CD4-positive, alpha-beta T cell treated with Interleukin-1 beta for 1 hour (primary cell): ENCODE measurements around the gene TPGS1.

Experiments used
- DNase-seq, 2 donors: peaks; one replicate each; pipeline ENCODE4 v3.0.0-alpha.2; 2020 to 2022

TPGS1 gene

DNA sequence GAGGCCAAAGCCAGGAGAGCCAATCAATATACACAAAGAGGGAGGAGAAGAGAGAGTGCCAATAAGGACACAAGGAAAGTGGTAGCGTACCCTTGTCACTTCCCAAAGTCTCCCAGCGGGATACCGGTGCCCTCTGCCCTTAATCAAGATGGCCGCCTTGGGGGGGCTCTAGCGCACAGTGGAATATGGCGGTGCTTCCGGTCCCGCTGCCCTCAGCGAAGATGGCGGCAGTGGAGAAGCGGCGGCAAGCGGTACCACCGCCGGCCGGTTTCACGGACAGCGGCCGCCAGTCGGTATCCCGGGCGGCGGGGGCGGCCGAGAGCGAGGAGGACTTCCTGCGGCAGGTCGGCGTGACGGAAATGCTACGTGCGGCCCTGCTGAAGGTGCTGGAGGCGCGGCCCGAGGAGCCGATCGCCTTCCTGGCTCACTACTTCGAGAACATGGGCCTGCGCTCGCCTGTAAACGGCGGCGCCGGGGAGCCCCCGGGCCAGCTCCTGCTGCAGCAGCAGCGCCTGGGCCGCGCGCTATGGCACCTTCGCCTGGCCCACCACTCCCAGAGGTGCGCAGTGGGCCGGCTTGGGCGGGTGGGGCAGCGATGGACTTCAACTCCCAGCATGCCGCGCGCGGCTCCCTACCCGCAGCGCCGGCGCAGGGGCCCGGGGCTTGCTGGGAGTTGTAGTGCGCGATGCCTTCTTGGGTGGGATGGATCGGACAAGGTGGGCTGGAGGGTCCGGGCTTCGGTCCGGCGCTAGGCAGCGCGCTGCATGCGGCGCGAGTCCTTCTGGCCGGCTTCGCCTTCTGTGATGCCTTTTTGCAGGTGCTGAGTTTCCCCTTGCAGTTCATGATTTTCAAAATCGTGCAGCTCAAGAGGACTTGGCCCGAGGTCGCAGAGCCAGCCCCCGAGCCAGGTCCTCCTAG, at the start of gene TPGS1:
Gene TPGS1 (plus strand): TSS at position 212 of the 918 bp plus-strand sequence. CDS start 10 bp downstream, at position 222.
- DNase-seq, result peak; percentile 76 to 78

GRCh38 chr19:457636-458035, 49.7 kb upstream of the TPGS1 start:
- no peak for DNase-seq

DNA sequence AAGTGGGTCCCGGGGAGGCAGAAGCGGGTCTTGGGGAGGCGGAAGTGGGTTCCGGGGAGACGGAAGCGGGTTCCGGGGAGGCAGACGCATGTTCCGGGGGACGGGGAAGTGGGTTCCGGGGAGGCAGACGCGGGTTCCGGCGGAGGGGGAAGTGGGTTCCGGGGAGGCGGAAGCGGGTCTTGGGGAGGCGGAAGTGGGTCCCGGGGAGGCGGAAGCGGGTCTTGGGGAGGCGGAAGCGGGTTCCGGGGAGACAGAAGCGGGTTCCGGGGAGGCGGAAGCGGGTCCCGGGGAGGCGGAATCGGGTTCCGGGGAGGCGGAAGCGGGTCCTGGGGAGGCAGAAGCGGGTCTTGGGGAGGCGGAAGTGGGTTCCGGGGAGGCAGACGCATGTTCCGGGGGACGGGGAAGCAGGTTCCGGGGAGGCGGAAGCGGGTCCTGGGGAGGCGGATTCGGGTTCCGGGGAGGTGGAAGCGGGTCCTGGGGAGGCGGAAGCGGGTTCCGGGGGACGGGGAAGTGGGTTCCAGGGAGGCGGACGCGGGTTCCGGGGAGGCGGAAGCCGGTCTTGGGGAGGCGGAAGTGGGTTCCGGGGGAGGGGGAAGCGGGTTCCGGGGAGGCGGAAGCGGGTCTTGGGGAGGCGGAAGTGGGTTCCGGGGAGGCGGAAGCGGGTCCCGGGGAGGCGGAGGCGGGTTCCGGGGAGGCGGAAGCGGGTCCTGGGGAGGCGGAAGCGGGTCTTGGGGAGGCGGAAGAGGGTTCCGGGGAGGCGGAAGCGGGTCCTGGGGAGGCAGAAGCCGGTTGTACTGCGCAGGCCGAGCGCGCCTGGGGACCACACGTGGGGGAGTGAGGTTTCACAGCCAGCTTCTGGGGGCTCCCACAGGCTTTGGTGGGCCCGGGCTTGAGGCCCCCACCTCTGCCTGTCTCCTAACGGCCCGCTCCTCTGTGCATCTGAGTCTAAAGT, 48.9 kb upstream of the TPGS1 start:
- no peak for DNase-seq

- DNase-seq, result peak in 1 of 2 donors; percentile 10
Observed at GRCh38 chr19:459724-460511, 47.4 kb upstream of the TPGS1 start.

DNA sequence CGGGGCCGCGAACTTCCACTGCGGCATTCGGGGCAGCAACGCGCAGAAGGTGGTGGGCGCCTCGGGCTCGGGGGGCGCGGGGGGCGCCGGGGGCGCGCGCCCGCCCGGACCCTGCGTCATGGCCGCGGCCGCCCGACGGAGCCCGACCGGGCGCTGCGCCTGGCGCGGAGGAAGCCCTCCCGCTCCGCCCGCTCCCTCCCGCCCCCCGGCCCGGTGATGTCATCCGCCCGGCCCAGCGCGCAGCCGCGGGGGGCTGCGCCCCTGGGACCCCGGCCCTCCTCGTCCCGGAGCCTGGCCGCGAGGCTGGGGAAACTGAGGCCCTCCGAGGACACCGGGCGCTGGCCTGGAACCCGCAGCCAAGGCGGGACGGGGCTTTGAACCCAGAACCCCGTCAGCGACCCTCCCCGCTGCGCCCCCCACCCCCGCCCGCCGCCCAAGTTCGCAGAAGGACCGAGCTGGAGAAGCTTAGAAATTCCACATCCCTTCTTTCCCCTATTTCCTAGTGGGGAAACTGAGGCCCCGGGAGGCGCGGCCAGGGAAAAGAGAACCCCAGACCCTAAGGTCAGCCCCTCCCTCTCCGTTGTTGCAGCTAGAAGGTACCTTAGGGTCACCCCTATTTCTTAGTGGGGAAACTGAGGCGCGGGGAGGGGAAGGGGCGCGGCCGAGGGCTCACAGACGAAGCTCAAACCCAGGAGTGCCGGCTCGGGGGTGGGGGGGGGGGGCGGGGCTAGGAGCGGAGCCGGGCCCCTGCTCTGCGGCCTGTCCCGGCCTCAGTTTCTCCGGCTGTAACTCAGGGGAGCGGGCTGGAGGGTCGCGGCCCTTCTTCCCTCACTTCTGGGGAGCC, 46.2 kb upstream of the TPGS1 start, which contains the start of gene SHC2:
Gene SHC2 (minus strand): TSS at position 157 of the 844 bp plus-strand sequence. CDS start 37 bp downstream, at position 120.
- no peak for DNase-seq

DNA sequence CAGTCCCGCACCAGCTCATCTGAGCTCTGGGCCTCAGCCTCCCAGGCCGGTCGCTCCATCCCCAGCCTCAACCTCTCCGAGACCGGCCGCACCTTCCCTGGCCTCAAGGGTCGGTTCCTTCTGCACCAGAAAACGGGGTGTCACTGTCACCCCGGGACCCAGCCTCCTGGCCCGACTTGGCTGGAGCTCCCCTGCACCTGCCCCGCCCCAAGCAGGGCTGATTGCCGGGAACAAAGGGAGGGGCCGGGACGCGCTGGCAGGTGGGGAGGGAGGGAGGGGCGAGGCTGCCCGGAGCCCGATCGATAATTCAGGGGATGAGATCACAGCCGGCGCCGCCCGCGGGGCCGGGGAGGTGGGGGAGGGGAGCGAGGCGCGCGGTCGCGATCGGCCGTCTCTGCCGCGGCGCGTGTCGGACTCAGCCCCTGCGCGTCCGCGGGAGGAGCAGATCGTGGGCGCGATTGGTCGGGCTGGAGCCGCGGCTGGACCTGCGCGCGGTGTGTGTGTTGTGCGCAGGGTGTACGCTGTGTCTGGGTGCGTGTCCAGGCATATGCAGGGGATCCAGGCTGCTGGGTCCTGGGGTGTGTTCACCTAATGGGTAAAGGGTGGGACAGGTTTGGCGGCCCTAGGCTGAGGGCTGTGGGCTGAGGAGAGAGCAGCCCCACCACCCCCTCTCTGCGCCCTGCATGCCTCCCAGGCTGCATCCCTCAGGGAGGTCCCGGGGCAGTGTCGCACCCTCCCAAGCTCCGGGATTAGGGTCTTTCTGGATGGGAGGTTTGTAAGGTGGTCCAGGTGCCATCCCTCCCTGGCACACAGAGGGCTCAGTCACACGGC, 45.4 kb upstream of the TPGS1 start:
- no peak for DNase-seq

DNA sequence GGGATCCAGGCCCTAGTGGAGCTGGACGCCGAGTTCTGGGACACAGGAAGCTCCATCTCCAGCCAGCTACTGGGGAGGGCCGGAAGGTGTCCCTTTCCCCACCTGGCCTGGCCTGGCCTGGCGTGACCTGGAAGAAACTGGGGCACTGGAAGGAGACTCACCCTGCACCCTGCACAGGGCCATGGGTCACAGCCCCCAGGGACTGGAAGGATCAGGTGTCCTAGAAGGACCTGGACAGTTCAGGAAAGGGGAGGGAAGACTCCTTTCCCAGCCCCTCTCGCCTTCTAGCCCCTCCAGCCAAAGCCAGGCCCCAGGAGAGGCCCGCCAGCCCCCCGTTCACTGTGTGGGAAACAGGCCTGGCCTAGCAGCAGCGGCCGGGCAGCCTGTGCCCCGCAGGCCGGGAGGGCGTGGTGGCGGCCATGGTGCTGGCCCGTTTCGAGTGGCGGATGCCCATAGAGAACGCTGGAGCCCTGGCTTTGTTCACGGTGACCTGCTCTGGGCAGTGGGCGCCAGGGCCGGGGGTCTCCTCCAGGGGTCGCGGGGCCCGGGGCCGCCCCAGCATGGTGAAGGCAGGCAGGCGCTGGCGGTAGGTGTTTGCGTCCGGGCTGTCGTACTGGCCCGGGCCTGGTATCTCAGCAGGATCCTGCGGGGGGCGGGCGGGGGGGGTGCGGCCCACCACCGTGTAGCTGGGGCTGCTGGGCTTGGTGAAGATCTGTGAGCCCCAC, 43.7 kb upstream of the TPGS1 start:
- DNase-seq, result no peak

DNA sequence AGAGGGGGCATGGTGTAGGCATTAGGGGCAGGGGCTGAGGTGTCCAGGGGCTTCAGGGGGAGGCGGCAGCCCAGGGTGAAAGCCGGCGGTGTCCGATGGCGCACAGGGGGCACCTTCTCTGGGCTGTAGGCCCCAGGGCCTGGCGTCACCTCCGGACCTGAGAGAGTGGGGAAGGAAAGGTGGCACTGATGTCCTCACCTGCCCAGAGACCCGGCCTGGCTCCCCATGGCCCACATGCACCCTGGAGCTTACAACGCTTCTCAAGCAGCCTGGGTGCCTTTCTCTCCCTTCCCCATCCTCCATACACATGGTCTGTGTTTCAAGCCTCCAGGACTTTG, 43.1 kb upstream of the TPGS1 start:
- DNase-seq, result no peak

GRCh38 chr19:465056-465816, 42.1 kb upstream of the TPGS1 start:
- DNase-seq, result no peak

DNA sequence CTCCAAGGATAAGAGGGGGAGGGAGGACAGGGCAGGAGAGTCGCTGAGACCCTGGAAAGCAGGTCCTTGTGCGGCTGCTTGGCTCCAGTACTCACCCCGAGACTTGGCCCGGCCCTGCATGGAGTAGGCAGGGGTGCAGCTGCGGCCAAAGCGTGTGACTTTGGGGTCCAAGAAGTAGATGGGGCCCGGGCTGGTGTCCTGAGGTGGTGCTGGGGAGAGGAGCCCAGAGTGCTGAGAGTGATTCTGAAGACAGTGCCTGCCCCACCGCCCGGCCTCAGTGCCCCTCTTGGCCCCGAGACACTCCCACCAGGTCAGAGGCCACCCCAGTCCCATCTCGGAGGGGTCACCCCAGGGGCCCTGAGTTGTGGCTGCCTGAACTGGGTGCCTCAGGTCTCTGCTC, 39.7 kb upstream of the TPGS1 start:
- no peak for DNase-seq

GRCh38 chr19:468587-469256, 38.6 kb upstream of the TPGS1 start:
- no peak for DNase-seq

GRCh38 chr19:469833-470232, 37.5 kb upstream of the TPGS1 start:
- DNase-seq, result no peak

- no peak for DNase-seq
Observed at GRCh38 chr19:470701-471100, 36.6 kb upstream of the TPGS1 start.

- no peak for DNase-seq
Observed at GRCh38 chr19:472005-472858, 35.1 kb upstream of the TPGS1 start.

DNA sequence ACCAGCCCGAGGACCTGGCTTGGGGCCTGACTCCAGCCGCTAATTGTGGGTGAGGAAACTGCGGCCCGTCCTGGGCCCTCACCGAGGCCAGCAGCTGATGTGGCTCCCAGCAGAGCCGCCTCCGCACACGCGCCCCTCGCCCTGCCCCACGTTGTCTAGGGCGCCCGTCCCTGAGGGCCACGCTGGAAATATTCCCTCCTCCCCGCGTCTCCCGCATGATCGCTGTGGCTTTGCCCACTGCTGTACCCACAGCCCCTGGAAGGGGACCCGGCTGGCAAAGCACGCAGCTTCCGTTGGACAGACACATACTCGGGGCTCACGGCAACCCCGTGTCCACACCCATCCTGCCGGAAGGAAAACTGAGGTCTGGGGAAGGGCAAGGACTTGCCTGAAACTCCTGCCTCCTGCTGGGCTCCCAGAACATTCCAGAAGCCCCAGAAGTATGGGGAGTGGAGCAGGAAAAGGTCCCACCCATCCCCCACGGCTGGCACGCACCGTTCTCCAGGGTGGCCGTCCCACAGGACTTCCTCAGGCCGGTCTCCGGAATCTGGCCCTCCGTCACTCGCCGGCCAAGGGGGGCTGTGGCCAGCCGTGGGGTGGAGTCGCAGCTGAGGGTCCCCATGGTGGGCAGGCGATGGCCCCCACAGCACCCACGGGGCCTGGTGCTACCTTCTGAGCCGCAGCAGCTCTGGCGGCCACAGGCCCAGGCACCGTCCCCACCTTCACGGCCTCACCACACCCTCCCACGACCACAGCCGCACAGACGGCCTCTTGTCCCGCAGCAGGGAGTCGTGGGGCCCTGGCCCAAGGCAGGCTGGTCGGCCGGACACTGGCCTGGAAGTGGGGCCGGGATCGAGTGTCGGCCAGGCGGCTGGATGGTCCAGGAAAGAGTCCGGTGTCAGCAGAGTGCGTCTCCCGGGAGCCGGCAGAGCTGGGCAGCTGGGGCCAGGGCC, 32.9 kb upstream of the TPGS1 start:
- no peak for DNase-seq

- no peak for DNase-seq
Observed at GRCh38 chr19:475360-475759, 31.9 kb upstream of the TPGS1 start.
